HG03175 (cell line): ENCODE measurements around the gene PHC3.

Experiments used
- ATAC-seq: cut with Tn5 transposase; IDR thresholded peaks from one replicate; pipeline ENCODE4 v1.9.1; 2021; ENCODE audit warnings: mild to moderate bottlenecking, moderate library complexity; ENCODE audit not compliant: unreplicated experiment

Gene PHC3

DNA sequence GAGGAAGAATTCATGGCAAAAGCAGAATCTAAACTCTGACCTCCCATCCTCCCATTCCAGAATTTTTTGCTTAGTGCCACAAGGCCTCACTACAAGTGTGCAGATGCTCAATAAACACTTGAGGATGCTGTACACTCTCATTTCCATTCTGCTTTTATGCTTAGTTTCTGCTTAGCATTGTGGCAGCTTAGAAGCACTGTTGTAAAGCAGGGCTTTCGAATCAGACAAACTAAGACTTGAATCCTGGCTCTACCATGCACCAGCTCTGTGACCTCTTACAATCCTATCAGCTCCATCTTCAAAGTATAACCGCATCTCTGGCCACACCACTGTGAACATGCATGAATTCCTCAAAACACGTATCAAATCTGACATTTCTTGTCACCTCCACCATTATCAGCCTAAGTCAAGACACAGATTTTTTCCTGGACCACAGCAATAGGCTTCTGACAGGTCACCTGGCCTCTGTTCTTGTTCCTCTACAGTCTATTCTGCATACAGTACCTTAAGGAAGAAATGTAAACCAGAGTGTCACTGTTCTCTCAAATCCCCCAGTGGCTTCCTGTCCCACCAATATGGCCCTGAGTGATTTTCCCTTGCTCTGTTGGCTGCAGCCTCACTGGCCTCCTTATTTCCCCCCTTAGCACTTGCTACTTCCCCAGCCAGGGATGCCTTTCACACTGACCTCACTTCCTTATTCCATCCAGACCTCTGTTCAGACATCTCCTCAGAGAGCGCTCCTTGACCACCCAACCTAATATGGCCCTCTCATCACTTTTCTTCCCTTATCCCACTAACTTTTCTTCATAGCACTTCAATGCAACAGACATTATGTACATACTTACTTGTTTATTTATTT is 8.1 kb upstream of the PHC3 start:
- peak; percentile 5 for ATAC-seq

DNA sequence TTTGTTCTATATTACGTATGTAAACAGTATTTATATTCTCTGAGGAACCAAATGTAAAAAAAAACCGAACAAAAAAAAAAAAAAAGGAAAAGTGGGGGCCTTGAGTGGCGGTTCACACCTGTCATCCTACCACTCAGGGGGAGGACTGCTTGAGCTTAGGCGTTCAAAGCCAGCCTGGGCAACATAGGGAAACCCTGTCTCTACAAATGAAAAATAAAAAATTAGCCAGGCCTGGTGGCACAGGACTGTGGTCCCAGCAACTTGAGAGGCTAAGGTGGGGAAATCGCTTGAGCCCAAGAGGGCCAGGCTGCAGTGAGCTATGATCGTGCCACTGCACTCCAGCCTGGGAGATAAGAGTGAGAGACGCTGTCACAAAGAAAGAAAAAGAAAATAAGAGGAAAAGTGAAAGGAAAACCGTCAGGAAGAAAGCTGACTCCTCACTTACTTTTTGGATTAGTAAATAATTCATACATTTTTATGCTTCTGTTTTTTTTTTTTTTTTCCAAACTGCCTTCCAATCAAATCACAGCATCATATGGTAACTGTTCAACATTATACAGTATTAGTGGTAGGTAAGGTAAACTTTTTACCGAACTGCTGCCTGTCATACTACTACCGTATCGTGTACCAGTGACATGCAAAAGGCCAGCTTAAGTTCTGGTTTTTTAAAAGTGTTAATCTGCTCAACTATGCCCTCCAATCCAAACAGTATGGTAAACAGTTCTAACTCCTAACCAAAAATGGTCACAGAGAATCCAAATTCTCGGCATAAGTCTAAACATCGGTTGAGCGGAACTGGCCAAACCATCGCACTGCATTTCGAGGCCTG is 1.2 kb downstream of the PHC3 start:
- ATAC-seq: peak; percentile 34

- no peak for ATAC-seq
Observed at GRCh38 chr3:170179432-170179831, 2.1 kb downstream of the PHC3 start.

- ATAC-seq: no peak
Observed at GRCh38 chr3:170178651-170179050, 2.9 kb downstream of the PHC3 start.

DNA sequence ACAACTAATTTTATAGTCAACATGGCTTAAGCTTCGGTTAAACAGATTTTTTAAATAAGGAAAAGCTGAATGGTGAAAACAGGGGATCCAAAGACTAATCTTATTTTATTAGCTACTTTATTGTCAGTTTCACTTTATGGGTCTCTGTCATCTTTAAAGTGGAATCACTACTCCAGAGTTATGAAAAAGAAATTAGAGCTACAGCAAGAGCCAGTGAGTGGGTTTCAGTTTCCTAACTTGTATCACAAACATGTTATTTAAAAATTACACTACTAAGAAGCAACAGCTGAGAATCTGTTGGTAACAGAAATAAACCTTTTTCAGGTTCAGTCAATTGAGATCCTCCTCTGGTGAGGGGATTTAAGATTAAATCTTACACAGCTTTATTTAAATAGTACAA is 10.0 kb downstream of the PHC3 start:
- peak; percentile 87 for ATAC-seq

DNA sequence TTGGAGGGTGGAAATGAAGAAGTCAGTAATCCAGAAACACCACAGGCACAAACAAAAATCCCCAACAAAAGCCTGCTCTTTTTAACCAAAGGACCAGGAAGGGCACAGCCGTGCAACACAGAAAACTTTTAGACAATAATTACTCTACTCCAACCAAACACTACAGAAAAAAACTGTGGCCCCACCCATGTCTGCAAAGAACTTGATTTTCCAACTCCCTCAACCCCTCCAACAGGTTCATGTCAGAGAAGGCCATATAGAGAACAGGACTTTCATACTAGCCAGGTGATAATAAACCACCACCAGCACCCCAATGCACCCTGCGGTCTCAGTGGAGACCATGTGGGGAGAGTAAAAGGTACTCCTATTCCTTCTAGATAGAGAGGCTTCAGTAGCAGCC is 16.8 kb downstream of the PHC3 start:
- no peak for ATAC-seq

DNA sequence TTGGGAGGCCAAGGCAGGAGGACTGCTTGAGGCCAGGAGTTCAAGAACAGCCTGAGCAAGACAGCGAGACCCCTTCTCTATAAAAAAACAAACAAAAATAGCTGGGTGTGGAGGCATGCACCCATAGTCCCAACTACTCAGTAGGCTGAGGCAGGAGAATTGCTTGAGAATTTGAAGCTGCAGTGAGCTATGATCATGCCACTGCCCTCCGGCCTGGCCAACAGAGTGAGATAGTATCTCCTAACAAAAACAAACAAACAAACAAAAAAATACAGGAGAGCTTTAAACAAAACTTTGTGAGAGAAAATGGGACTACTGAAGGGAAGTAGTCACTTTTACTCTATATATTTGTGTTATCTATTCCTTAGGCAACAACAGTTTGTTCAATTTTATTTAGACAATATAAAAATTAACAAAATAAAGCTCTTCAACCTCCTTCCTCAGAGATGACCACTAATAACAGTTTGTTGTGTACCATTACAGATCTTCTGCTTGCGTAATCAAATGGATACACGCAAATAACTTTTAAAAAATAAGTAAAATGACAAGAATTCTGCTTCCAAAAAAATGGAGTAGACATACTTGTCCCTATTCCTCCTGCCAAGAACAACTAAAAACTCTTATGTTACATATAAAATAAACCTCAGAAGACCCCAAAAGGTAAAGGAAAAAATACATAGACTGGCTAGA is 17.4 kb downstream of the PHC3 start:
- no peak for ATAC-seq

DNA sequence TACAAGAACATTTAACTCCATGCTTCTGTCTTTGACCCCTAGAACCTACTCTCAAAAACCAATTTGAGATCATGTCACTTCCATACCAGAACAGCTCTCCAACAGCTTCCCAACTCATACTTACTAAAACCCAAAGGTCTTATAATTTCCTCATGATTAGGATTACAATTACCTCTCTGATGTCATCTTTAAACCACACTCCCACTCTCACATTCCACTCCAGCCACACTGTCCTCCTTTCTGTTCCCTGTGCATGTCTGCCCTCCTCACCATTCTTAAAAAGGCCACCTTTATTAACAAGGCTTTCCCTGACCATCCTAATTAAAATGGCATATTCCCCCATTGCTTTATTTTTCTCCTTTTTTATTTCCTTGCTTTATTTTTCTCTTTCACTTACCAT is 18.9 kb downstream of the PHC3 start:
- no peak for ATAC-seq

DNA sequence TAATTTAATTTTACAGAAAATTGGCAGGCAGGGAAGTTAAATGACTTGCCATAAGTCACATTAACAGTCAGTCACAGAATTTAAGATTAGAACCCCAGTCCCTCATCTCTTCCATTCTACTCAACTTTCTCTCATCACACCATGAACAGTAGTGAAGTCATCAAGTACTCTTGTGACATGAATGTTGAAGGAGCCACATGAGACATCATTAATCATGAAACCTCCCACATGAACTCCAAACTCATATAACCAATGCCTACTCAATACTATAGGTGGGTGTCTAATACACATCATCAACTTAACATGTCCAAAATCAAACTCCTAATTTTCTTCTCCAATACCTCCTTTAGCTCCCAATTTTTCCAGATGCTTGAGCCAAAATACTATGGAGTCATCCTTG is 19.5 kb downstream of the PHC3 start:
- ATAC-seq: no peak

GRCh38 chr3:170159933-170160332 is 21.6 kb downstream of the PHC3 start:
- ATAC-seq: no peak

GRCh38 chr3:170159459-170159858 is 22.1 kb downstream of the PHC3 start:
- peak; percentile 45 for ATAC-seq

DNA sequence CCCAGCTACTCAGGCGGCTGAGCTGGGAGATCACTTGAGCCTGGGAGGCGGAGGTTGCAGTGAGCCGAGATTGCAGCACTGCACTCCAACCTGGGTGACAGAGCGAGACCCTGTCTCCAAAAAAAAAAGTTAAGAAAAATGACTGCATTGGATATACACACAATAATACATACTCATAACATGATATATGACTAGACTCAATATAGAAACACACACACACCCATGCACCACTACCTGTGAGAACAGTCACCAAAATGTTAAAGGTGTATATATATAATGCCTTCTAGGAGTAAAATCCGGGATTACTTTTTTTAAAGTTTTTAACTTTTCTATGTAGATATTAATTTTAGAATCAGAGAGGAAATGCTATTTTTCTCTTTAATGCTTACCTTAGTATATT is 25.9 kb downstream of the PHC3 start:
- no peak for ATAC-seq

- ATAC-seq: peak; percentile 99
Observed at GRCh38 chr3:170154569-170155143, 26.9 kb downstream of the PHC3 start.

- peak; percentile 6 for ATAC-seq
Observed at GRCh38 chr3:170154084-170154483, 27.4 kb downstream of the PHC3 start.

DNA sequence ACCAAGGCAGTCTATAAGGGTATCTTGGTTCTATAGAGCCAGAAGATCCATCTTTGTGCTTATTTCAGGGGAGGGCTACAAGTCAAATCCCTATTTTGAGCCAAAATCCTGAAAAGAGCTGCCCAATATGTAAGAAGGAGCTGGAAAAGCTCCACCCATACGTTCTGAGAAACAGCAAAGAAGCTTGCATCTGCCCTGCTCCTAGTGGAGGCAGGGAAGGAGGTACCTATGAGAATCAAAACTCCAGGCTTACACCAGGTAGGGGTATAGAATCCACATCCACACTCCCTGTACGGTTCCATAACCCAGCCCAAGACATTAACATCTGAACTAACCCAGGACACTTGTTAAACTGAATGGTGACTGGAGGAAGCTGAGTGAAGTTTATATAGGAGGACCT is 30.0 kb downstream of the PHC3 start:
- no peak for ATAC-seq

DNA sequence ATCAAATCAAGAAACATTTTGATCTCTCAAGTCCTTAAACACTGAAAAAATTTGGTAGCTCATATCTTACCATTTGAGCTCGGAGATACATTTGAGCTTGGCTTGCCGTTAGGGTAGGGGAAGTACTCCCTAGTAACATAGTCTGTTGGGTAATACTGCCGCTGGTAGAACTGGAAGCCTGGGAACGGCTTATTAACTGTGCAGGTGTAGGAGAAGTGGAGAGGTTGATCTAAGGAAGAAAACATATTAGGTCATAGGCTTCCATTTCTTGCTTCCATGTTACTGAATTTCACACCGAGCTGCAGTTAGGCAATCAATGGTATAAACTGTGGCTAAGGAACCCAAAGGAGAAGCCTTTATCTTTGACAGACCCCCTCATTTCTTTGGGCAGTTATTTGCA is 32.5 kb downstream of the PHC3 start:
- no peak for ATAC-seq

GRCh38 chr3:170145278-170145677 is 36.3 kb downstream of the PHC3 start:
- ATAC-seq: no peak

DNA sequence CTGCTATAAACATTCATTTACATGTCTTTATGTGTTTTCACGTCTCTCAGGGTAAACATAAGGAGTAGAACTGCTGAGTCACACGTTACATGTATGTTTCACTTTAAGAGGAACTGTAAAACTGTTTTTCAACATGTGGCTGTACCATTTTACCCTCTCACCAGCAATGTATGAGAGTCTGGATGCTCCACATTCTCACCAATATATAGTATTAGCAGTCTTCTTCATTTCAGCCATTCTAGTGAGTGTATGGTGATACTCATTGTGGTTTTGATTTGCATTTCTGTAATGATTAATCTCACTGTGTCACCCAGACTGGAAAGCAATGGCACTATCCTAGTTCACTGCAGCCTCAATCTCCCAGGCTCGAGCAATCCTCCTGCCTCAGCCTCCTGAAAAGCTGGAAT is 37.1 kb downstream of the PHC3 start:
- peak; percentile 98 for ATAC-seq

GRCh38 chr3:170142373-170142772 is 39.2 kb downstream of the PHC3 start:
- ATAC-seq: no peak

DNA sequence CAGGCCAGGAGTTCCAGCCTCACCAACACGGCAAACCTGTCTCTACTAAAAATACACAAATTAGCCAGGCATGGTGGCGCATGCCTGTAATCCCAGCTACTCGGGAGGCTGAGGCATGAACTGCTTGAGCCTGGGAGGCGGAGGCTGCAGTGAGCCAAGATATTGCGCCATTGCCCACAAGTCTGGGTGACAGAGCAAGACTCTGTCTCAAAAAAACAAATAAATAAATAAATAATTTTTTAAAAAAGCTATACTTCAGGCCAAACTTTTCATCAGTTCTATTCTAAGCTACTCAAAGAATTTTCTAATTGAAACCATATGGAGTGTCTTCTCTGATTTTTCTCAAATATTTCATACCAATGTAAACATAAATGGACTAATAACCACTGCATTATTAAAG is 43.5 kb downstream of the PHC3 start:
- no peak for ATAC-seq

DNA sequence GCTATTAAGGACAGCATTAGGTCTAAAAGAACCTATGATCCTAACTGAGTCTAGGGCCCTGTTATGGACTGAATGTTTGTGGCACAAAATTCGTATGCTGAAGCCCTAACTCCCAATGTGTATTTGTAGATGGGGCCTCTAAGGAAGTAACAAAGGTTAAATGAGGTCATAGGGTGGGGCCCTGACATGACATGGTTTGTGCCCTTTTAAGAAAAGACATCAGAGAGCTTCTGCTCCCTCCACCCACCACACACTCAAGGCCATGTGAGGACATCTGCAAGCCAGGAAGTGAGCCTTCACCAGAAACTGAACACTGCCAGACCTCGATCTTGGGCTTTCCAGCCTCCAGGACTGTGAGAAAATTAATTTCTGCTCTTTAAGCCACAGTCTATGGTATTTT is 49.2 kb downstream of the PHC3 start:
- no peak for ATAC-seq
